HG02981 (cell line): ENCODE measurements around the gene RBM42.
"Not testable (repeated sequence)": the region's sequence is repeated elsewhere in the genome, so short reads cannot be mapped to it uniquely, and the experiment has no call there.

ENCODE experiments used
- ATAC-seq: cut with Tn5 transposase; IDR thresholded peaks from one replicate; pipeline ENCODE4 v1.9.1; 2021; ENCODE audit warnings: mild to moderate bottlenecking, moderate library complexity; ENCODE audit not compliant: unreplicated experiment

The RBM42 gene, protein sequence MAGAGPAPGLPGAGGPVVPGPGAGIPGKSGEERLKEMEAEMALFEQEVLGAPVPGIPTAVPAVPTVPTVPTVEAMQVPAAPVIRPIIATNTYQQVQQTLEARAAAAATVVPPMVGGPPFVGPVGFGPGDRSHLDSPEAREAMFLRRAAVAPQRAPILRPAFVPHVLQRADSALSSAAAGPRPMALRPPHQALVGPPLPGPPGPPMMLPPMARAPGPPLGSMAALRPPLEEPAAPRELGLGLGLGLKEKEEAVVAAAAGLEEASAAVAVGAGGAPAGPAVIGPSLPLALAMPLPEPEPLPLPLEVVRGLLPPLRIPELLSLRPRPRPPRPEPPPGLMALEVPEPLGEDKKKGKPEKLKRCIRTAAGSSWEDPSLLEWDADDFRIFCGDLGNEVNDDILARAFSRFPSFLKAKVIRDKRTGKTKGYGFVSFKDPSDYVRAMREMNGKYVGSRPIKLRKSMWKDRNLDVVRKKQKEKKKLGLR

DNA sequence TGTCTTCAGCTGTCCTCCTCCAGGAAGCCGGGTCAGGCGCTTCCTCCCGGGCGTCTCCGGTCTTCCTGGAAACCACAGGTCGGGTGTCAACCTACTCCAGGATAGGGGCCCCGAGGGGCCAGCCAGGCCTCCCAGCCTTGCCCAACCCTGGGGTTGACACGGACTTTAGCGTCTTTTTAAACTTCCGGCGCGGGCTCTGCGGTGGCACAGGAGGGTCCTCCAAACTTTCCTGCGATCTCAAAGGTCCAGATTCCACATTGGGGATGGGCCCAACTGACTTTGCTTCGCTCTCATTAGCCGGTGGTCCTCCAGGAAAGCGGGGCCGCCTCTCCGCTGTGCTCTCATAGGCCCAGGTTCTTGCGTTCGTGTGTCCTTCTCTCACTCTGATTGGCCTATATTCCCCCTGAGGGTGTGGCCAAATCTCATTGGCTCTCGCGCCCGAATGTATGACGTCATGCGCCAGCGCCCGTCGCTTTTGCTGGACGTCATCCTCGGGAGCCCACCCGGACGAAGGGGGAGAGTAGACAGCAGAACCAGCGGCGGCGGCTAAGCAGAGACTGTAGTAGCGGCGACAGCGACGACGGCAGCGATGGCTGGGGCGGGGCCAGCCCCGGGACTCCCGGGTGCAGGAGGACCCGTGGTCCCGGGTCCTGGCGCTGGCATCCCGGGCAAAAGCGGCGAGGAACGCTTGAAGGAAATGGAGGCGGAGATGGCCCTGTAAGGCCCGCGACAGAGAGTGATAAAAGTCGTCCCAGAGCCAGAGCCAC is at the start of gene RBM42:
TSS of gene RBM42 (plus strand) at position 472 of the 767 bp plus-strand sequence. CDS start at position 590, 118 bp downstream.
- peak; percentile 97 for ATAC-seq

DNA sequence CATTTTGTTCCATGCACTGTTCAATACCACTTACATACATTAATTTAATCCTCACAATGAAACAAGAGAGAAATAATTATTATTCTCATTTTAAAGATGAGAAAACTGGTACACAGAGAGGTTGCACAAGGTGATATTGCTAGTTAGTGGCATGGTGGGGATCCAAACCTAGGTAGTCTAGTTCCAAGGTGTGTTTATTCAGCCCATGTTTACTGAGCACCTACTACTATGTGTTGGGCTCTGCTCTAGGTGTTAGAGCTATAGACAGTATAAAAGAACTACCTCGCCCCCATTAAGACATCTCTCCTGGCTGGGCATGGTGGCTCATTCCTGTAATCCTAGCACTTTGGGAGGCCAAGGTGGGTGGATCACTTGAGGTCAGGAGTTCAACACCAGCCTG is 46.1 kb upstream of the RBM42 start:
- no peak for ATAC-seq

DNA sequence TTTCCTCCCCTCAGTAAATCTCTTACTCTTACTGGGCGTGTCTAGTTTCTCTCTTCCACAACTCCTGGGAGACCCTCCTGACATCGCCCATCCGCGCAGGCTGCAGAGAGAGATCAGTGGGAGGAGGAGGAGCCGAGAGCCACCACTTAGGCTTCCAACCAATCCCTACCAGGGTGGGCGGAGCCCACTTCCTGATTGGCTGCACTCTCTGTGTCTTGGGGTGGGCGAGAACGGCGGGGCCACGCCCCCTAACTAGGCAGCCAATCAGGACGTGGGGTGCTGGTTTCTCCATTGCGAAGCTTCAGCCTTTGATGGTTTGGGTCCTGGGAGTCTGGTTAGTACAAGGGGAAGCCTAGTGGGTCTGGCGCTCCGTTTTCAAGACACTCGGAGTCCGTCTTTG is 43.0 kb upstream of the RBM42 start, which contains the start of gene PMIS2:
TSS of gene PMIS2 (plus strand) at position 326 of the 400 bp plus-strand sequence. CDS start 87 bp downstream, outside the sequence.
- no peak for ATAC-seq

DNA sequence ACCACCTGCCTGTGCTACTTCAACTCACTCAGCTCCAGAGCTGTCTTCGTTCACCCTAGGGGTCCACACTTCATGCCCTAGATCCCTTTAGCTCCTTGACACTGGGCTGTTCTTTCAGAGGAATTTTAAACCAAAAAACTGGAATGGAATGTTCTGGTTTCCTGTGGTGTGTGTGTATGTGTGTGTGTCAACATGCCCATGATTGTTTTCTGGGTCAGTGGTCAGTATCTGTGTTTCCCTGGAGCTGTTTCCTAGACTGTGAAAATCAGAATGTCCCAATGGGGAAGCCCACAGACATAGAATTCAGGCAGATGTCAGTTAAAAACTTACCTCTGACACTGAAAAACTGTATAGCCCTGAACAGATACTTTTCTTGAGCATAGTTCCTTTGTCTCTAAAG is 41.5 kb upstream of the RBM42 start:
- ATAC-seq = no peak

DNA sequence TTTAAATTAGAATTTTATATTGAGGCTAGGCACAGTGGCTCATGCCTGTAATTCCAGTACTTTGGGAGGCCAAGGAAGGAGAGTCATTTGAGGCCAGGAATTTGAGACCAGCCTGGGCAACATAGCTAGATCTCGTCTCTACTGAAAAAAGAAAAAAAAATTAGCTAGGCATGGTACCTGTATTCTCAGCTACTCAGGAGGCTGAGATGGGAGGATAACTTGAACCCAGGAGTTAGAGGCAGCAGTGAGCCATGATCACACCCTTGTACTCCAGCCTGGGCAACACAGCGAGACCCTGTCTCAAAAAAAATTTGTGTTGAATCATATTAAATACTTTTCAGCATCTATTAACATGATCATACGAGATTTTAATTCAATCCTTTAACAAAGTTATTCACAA is 38.0 kb upstream of the RBM42 start:
- ATAC-seq = no peak

DNA sequence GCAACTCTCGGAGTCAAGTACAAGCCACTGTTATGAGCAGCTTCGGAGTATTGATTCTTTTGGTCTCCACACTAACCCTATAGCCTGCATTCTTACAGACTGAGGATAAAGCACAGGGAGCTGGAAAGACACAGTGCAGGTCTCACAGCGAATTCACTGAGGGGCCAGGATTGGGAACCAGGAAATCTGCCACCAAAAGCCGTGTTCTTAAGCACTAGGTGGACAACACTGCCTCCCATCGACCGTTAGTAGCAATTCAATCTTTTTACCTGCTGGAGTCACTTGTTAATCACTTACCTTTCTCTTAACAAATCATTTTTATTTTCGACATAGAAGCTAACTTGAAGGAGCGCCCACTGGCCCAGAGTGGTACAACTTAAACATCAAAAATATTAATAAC is 36.6 kb upstream of the RBM42 start:
- ATAC-seq = no peak

DNA sequence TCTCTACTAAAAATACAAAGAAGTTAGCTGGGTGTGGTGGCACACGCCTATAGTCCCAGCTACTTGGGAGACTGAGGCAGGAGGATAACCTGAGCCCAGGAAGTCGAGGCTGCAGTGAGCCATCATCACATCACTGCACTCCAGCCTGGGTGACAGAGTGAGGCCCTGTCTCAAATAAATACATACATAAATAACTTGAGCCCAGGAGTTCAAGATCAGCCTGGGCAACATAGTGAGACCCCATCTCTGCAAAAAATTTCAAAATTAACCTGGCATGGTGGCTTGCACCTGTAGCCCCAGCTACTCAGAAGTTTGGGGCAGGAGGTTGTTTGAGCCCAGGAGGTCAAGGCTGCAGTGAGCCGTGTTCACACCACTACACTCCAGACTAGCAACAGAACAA is 33.8 kb upstream of the RBM42 start:
- ATAC-seq = not testable (repeated sequence)

DNA sequence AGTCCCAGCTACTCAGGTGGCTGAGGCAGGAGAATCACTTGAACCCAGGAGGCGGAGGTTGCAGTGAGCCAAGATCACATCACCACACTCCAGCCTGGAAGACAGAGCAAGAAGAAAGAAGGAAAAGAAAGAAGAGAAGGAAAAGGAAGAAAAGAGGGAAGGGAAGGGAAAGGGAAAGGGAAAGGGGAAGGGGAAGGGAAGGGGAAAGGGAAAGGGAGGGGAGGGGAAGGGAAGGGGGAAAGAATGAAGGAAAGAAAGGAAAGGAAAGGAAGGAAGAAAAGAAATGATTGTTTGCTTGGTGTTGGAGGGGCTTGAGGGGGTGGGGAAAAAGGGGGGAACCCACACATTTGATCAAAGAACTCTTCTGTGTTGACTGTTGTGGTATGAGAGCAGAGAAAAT is 32.9 kb upstream of the RBM42 start:
- ATAC-seq = no peak

DNA sequence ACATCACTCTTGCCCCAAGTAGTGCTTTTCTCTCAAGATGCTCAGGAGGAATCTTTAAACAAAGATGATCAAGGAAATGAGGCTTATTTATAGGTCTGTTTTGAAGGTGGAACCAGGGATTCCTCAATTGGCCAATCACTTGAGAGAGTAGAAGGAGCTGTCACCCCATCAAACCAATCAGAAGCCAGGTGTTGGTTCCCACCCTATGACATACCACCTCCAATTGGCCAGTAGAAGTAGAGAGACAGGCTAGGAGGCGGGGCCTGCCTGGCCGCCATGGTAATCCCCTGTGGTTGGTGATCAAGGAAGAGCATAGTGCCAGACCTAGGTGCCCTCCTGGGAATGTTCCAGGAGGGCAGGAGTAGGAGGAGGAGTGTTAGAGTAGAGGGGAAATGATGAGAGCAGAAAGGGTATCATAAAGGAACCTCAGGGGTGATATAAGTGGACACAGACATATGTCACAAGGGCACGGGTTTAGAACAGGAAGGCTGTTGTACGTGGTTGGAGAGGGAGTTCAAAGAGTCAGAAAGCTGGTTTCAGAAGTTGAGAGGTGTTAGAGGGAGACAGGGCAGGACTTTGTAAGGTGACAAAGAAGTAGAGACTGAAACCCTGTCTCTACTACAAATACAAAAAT is 32.4 kb upstream of the RBM42 start:
- ATAC-seq = peak; percentile 61

DNA sequence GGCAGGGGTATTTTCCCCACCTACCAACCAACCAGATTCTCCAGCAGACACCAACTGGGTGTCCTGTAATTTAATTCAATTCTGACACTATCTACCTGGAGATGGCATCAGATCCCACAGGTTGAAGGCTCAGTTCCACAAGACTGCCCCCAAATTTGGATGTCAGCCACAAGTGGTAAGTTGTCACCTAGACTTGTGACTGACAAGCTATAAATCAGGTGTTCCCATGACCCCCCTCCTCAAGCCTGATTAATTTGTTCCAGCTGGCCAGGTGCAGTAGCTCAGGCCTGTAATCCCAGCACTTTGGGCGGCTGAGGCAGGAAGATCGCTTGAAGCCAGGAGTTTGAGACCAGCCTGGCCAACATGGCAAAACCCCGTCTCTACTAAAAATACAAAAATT is 26.9 kb upstream of the RBM42 start:
- ATAC-seq = no peak

DNA sequence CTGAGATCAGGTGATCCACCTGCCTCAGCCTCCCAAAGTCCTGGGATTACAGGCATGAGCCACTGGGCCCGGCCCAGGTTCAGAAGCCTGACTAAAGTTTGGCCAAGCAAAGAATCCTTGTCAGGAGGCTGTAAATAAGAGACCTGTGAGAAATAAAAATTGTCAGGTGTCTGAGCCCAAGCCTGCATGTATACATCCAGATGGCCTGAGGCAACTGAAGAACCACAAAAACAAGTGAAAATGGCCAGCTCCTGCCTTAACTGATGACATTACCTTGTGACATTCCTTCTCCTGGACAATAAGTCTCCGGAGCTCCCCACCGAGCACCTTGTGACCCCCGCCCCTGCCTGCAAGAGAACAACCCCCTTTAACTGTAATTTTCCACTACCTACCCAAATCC is 24.4 kb upstream of the RBM42 start:
- ATAC-seq = not testable (repeated sequence)

DNA sequence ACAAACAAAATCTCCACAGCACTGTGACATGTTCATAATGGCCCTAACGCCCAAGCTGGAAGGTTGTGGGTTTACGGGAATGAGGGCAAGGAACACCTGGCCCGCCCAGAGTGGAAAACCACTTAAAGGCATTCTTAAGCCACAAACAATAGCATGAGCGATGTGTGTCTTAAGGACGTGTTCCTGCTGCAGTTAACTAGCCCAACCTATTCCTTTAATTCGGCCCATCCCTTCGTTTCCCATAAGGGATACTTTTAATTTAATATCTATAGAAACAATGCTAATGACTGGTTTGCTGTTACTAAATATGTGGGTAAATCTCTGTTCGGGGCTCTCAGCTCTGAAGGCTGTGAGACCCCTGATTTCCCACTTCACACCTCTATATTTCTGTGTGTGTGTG is 21.7 kb upstream of the RBM42 start:
- not testable (repeated sequence) for ATAC-seq

DNA sequence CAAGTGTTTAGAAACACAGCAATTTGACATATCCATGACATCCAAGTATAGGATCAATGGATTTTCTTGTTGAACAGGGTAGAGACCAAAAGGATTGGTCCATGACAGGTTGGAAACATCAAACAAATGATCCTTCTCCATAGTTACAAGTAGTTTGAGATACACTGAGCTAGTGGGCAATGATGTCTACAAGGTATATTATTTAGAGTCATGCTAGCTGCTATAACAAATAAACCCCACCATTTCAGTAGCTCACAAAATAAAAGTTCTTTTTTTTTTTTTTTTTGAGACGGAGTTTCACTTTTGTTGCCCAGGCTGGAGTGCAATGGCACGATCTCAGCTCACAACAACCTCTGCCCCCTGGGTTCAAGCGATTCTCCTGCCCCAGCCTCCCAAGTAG is 21.2 kb upstream of the RBM42 start:
- no peak for ATAC-seq

DNA sequence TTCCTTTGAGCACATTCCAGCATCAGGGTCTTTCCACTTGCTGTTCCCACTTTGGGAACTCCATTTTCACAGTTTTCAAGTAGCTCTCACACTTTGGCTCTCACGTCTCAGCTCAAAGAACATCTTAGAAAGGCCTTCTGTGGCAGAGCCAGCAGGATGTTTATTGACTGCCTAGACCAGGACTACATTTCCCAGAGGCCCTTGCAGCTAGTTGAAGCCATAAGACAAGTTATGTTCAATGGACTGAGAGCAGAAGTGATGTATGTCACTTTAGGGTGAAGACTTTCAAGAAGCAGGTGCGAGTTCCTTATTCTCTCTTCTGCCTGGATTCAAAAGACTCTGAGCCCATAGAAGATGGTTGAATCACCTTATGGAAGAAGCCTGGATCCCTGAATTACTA is 20.6 kb upstream of the RBM42 start:
- no peak for ATAC-seq

DNA sequence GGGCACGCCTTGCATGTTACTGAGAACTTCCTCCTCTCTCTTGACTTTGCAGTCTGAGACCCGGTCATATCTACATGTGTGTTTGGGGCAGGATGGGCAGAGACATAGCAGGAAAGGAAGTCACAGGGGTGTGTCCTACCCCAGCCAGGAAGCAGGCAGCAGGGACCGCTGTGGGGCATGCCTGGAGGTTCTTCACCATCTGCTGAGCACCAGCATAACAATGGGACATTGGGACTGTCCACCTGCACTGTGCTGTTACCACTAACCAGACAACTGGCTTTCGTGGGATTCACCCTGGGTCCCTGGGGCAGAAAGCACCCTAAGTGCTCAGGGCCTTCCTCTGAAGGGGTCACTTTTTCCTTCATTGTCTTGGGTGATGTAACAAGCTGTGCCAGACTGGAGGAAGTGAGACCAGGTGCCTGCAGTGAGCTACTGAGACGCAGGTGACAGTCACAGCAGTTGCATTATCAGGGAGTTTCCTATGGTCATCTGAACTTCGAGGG is 18.9 kb upstream of the RBM42 start:
- ATAC-seq = no peak

DNA sequence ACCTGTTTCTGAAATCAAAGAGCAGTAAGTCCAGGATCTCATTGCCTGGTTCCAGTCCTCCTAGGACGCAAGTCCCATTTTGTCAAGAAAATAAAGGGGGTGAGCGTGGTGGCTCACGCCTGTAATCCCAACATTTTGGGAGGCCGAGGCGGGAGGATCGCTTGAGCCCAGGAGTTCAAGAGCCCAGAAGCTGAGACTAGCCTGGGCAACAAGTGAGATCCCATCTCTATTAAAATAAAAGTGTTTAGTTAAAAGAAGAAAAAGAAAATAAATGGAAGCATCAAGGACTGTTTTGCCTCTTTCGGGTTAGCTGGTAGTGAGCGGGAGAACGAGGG is 16.6 kb upstream of the RBM42 start:
- no peak for ATAC-seq

DNA sequence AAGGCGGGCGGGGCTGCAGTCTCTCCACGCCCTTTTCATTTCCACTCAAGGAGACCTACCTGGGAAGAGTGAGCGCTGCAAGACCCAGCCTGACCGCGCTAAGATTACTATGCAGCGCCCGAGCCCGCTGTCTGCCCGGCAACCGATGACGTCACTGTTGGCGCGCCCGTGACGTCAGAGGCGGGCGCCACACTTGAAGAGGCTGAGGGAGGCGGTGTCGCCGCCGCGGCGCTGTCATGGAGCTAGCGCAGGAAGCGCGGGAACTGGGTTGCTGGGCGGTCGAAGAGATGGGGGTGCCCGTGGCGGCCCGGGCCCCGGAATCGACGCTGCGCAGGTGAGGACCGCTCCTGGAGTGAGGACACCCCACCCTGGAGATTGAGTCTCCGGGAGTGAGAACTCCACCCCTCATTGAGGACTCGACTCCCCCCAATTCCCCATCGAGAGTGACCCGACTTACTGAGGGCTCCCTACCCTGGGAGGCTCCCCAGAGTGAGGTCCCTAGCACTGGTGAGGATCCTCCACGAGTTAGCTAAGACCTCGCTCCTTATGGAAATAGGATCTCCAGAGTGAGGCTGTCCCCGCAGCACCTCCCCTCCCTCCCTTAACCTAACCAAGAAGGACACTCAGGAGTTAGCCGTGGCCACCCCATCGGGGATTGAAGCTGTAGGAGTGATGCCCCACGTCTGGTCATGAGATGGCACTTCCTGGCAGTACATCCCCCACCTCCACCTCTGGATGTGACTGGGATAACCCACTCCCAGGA is 16.1 kb upstream of the RBM42 start, which contains the start of gene HAUS5:
TSS of gene HAUS5 (plus strand) at position 177 of the 763 bp plus-strand sequence. CDS start at position 237, 60 bp downstream.
- ATAC-seq = peak; percentile 72

DNA sequence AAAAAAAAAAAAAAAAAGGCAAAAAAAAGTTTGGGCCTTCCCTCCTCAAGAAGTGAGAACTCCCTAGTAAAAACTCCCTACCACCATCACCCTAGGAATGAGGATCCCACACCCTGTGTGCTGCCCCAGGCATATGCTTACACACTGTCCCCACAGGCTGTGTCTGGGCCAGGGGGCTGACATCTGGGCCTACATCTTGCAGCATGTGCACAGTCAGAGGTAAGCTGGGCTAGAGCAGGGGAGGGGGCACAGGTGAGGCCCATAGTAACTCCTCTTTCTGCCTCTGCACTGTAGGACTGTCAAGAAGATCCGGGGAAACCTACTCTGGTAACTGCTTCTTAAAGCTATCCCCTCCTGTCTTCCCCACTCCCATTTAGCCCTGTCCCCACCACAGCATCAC is 15.3 kb upstream of the RBM42 start:
- no peak for ATAC-seq

DNA sequence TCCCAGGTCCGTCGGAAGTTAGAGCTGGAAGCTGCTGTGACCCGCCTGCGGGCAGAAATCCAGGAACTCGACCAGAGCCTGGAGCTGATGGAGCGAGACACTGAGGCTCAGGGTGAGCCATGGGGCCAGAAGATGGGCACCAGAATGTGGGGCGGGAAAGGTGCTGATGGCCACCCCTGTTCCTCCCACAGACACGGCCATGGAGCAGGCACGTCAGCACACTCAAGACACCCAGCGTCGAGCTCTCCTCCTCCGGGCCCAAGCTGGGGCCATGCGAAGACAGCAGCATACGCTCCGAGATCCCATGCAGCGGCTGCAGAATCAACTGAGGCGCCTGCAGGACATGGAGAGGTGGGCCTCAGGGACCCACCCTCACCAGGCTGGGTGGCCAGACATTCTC is 13.8 kb upstream of the RBM42 start:
- no peak for ATAC-seq

DNA sequence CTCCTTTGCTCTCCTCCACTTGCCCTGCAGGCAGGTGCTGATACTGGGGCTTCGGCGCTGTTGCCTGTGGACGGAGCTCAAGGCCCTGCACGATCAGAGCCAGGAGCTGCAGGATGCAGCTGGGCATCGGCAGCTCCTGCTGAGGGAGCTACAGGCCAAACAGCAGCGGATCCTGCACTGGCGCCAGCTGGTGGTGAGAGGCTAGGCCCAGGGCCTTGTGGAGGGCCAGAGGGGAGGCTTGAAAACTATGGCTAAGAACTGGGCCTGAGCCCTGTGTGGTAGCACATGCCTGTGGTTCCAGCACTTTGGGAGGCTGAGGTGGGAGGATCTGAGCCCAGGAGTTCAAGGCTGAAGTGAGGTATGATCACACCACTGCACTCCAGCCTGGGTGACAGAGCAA is 10.0 kb upstream of the RBM42 start:
- ATAC-seq = no peak
